T-helper 2 cell treated with Interferon-gamma antibody and Interleukin-4, amounts not matched to agents 5 μg/mL and 100 μg/mL, for 36 hours (primary cell): ENCODE results near the gene ZBTB8B.
"Not testable (repeated sequence)": the region's sequence is repeated elsewhere in the genome, so short reads cannot be mapped to it uniquely, and the experiment has no call there.

Source experiments
- DNase-seq: peaks from one replicate; pipeline ENCODE4 v3.0.0; 2021; ENCODE audit warnings: low spot score
- H3K27ac Mint-ChIP-seq: one replicate; pipeline ENCODE4 v1.8.0; 2021; ENCODE audit warnings: mild to moderate bottlenecking, mixed read lengths
- H3K27me3 Mint-ChIP-seq: one replicate; pipeline ENCODE4 v1.8.0; 2021; ENCODE audit warnings: low read depth, mixed read lengths
- H3K36me3 Mint-ChIP-seq: one replicate; pipeline ENCODE4 v1.8.0; 2021; ENCODE audit warnings: low read depth, mixed read lengths
- H3K4me1 Mint-ChIP-seq: one replicate; pipeline ENCODE4 v1.8.0; 2021; ENCODE audit warnings: low read depth, mixed read lengths
- H3K4me3 Mint-ChIP-seq: one replicate; pipeline ENCODE4 v1.8.0; 2022; ENCODE audit warnings: mild to moderate bottlenecking, moderate library complexity, mixed read lengths
- H3K9me3 Mint-ChIP-seq: one replicate; pipeline ENCODE4 v1.8.0; 2021; ENCODE audit warnings: mixed read lengths

The ZBTB8B gene

GRCh38 chr1:32481788-32482187, 16.9 kb downstream of the ZBTB8B start:
- DNase-seq, H3K27ac Mint-ChIP-seq, H3K4me3 Mint-ChIP-seq, H3K36me3 Mint-ChIP-seq, H3K27me3 Mint-ChIP-seq, H3K4me1 Mint-ChIP-seq, H3K9me3 Mint-ChIP-seq: not testable (repeated sequence)

- Mint-ChIP-seq H3K27me3 (peaks cover 19% of the 10 kb centered on the region), H3K4me1 (no peaks in the 10 kb centered on the region), H3K36me3 (no peaks in the 10 kb centered on the region), H3K27ac (no peak overlapping the region), H3K4me3 (no peak overlapping the region), H3K9me3 (no peaks in the 10 kb centered on the region)
- DNase-seq: no peak
These were observed 20.8 kb downstream of the ZBTB8B start for GRCh38 chr1:32485554-32486255.

- Mint-ChIP-seq H3K27ac (no peak overlapping the region), H3K27me3 (peaks cover 19% of the 10 kb centered on the region), H3K4me3 (no peak overlapping the region), H3K36me3 (no peaks in the 10 kb centered on the region), H3K9me3 (no peaks in the 10 kb centered on the region), H3K4me1 (no peaks in the 10 kb centered on the region)
- DNase-seq: no peak
These were observed 21.7 kb downstream of the ZBTB8B start for GRCh38 chr1:32486463-32487113.

GRCh38 chr1:32487182-32487581, 22.3 kb downstream of the ZBTB8B start:
- H3K27ac Mint-ChIP-seq: no peak overlapping the region
- peaks cover 21% of the 10 kb centered on the region for H3K27me3 Mint-ChIP-seq
- no peaks in the 10 kb centered on the region for H3K9me3 Mint-ChIP-seq
- no peaks in the 10 kb centered on the region for H3K36me3 Mint-ChIP-seq
- no peak overlapping the region for H3K4me3 Mint-ChIP-seq
- no peaks in the 10 kb centered on the region for H3K4me1 Mint-ChIP-seq
- no peak for DNase-seq

GRCh38 chr1:32489774-32490454, 25.0 kb downstream of the ZBTB8B start:
- Mint-ChIP-seq H3K36me3 (no peaks in the 10 kb centered on the region), H3K9me3 (no peaks in the 10 kb centered on the region), H3K4me1 (peaks cover 1% of the 10 kb centered on the region), H3K27ac (no peak overlapping the region), H3K4me3 (no peak overlapping the region), H3K27me3 (peaks cover 24% of the 10 kb centered on the region)
- no peak for DNase-seq

GRCh38 chr1:32491386-32491785, 26.5 kb downstream of the ZBTB8B start:
- Mint-ChIP-seq H3K27me3 (peaks cover 29% of the 10 kb centered on the region), H3K27ac (no peak overlapping the region), H3K9me3 (no peaks in the 10 kb centered on the region), H3K36me3 (no peaks in the 10 kb centered on the region), H3K4me1 (peaks cover 1% of the 10 kb centered on the region), H3K4me3 (no peak overlapping the region)
- DNase-seq: no peak

- peaks cover 38% of the 10 kb centered on the region for H3K27me3 Mint-ChIP-seq
- peaks cover 1% of the 10 kb centered on the region for H3K4me1 Mint-ChIP-seq
- H3K27ac Mint-ChIP-seq: no peak overlapping the region
- no peak overlapping the region for H3K4me3 Mint-ChIP-seq
- no peaks in the 10 kb centered on the region for H3K9me3 Mint-ChIP-seq
- H3K36me3 Mint-ChIP-seq: no peaks in the 10 kb centered on the region
- no peak for DNase-seq
These were observed 29.3 kb downstream of the ZBTB8B start for GRCh38 chr1:32494196-32494595.

GRCh38 chr1:32494711-32495337, 30.0 kb downstream of the ZBTB8B start:
- Mint-ChIP-seq H3K4me1 (peaks cover 2% of the 10 kb centered on the region), H3K4me3 (no peak overlapping the region), H3K27me3 (peaks cover 43% of the 10 kb centered on the region), H3K9me3 (no peaks in the 10 kb centered on the region), H3K36me3 (no peaks in the 10 kb centered on the region), H3K27ac (no peak overlapping the region)
- no peak for DNase-seq

- Mint-ChIP-seq H3K4me1 (peaks cover 6% of the 10 kb centered on the region), H3K36me3 (no peaks in the 10 kb centered on the region), H3K4me3 (no peak overlapping the region), H3K9me3 (no peaks in the 10 kb centered on the region), H3K27ac (no peak overlapping the region), H3K27me3 (peaks cover 45% of the 10 kb centered on the region)
- no peak for DNase-seq
These were observed 31.3 kb downstream of the ZBTB8B start for GRCh38 chr1:32496127-32496526.

- Mint-ChIP-seq H3K36me3 (no peaks in the 10 kb centered on the region), H3K27ac (no peak overlapping the region), H3K27me3 (peaks cover 51% of the 10 kb centered on the region), H3K4me1 (peaks cover 6% of the 10 kb centered on the region), H3K9me3 (no peaks in the 10 kb centered on the region), H3K4me3 (no peak overlapping the region)
- DNase-seq: no peak
These were observed 33.9 kb downstream of the ZBTB8B start for GRCh38 chr1:32498751-32499150.

GRCh38 chr1:32500387-32501209, 35.7 kb downstream of the ZBTB8B start:
- Mint-ChIP-seq H3K36me3 (no peaks in the 10 kb centered on the region), H3K9me3 (no peaks in the 10 kb centered on the region), H3K4me1 (peaks cover 5% of the 10 kb centered on the region), H3K4me3 (peak overlapping the region; percentile 72), H3K27ac (no peak overlapping the region), H3K27me3 (peaks cover 49% of the 10 kb centered on the region)
- DNase-seq: peak; percentile 35

GRCh38 chr1:32501865-32502264, 37.0 kb downstream of the ZBTB8B start:
- H3K4me1 Mint-ChIP-seq: peaks cover 5% of the 10 kb centered on the region
- no peak for DNase-seq
- peaks cover 46% of the 10 kb centered on the region for H3K27me3 Mint-ChIP-seq
- H3K36me3 Mint-ChIP-seq: no peaks in the 10 kb centered on the region
- no peaks in the 10 kb centered on the region for H3K9me3 Mint-ChIP-seq
- H3K27ac Mint-ChIP-seq: no peak overlapping the region
- H3K4me3 Mint-ChIP-seq: peak overlapping the region; percentile 5

GRCh38 chr1:32503153-32503552, 38.3 kb downstream of the ZBTB8B start:
- Mint-ChIP-seq H3K36me3 (no peaks in the 10 kb centered on the region), H3K4me3 (no peak overlapping the region), H3K27ac (no peak overlapping the region), H3K9me3 (no peaks in the 10 kb centered on the region), H3K27me3 (peaks cover 46% of the 10 kb centered on the region), H3K4me1 (peaks cover 5% of the 10 kb centered on the region)
- no peak for DNase-seq
